Measurements from ENCODE around the gene DUOX2.
"Not testable (repeated sequence)": the region's sequence is repeated elsewhere in the genome, so short reads cannot be mapped to it uniquely, and the experiment has no call there.

The DUOX2 gene

DNA sequence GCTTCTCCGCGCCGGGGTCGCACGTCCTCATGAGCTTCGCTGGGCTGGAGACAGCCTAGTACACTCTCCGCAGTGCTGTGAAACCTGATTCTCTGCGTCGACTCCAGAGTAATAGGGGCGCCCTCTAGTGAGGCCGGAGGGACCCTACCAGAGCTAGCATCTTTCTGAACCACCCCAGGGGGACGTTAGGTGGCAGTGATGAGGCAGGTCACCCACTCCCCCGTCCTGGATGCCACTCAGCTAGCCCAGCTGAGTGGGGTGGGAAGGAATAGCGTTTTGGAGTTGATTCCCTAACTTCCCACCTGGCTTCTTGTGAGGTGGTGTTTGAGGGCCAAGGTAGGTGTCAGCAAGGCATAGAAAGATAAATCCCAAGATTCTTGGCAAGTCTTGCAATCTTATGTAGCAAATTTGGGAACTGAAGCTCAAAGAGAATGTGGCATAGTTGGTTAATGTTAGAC is 4.2 kb upstream of the DUOX2 start:
- peak; percentile 58 for DNase-seq

DNA sequence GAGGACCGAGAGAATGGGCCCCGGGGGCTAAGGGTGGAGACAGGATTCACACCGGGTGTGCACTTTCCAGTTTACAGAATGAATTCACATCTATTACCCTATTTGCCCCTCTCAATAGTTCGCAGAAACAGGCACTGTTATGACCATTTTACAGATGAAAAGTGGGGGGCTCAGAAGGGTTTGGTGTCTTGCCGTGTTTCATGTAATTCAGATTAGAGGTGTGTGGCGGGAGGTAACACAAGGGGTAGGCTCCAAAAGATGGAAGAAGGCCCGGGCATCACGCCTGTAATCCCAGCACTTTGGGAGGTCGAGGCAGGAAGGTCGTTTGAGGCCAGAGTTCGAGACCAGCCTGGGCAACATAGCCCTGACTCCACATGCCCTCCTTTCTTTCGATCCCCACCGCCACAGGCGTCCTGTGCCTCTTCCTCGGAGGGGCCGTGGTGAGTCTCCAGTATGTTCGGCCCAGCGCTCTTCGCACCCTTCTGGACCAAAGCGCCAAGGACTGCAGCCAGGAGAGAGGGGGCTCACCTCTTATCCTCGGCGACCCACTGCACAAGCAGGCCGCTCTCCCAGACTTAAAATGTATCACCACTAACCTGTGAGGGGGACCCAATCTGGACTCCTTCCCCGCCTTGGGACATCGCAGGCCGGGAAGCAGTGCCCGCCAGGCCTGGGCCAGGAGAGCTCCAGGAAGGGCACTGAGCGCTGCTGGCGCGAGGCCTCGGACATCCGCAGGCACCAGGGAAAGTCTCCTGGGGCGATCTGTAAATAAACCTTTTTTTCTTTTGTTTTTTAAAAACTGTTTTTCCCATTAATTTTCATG is 3.5 kb upstream of the DUOX2 start:
- no peak for DNase-seq

DNA sequence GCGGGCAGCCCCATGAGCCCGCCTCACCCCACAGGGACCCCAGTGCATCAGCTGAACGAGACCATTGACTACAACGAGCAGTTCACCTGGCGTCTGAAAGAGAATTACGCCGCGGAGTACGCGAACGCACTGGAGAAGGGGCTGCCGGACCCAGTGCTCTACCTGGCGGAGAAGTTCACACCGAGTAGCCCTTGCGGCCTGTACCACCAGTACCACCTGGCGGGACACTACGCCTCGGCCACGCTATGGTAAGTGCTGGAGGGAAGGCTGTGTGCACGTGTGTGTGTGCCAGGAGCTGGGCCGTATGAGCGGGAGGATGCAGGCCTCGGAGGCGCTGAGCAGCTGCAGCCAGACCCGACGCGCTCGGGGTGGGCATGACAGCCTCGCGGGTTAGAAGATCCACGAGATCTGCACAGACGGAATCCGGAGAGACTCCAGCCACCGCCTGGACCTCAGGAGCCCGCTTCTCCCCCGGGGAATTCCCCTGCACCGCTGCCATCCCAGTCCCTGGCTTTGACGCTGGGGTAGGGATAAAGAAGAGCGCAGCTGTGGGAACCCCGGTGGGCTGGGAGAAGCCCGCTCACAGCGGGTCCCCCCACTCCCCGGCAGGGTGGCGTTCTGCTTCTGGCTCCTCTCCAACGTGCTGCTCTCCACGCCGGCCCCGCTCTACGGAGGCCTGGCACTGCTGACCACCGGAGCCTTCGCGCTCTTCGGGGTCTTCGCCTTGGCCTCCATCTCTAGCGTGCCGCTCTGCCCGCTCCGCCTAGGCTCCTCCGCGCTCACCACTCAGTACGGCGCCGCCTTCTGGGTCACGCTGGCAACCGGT is 2.7 kb upstream of the DUOX2 start:
- DNase-seq = no peak

DNA sequence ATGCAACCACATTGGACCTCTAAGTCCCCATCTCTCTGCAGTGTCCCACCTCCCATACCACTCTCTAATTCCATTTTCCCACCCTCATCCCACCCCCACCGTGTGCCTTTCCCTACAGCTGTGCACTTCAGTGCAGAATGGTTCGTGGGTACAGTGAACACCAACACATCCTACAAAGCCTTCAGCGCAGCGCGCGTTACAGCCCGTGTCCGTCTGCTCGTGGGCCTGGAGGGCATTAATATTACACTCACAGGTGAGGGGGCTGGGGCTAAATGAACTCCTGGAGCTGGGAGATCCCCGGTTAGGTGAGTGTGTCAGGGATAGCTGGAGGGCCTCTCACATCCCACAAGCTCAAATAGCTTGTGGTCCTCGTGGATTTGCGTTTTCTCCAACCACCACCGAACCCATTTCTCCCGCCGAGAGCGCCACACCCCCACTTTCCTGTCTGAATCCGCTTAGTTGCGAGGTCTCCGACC is 2.1 kb upstream of the DUOX2 start:
- DNase-seq = no peak

DNA sequence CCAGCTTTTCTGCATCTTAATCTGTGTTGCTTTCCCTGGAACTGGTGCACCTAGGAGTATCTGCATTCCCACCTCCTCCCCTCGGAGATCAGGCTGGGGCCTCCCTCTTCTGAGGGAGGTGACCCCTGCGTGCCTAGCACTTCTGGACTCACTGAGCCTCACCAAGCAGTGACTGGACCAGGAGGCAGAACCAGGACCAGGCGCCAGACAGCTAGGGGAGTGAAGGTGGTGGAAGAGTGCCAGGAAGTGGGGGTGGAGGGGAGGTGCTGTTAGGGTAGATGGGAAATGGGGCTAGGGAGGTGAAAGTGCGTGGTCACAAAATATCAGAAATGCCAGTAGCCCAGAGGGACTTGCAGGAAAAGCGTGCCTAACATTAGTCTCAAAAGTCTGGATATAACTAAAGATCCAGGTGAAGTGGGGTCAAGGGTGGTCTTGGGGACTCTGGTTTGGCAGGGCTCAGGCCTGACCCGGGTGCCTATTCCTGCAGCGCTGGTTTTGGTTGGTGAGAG is 1.4 kb upstream of the DUOX2 start:
- DNase-seq = no peak

DNA sequence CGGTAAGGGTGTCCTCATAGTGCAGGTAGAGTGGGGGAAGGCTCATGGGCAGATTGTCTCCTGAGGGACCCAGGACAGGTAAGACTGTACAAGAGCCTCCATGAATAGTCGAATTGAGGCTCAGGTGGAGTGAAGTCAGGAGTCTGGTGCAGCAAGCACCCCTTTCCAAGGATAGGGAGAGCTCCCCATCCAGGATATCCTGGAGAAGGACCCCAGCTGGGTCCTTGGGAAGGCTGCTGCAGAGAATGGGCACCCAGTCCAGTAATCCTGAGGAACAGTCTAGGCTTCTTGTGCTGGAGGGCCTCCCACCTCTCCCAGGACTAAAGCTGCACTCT is 746 bp upstream of the DUOX2 start:
- no peak for DNase-seq

DNA sequence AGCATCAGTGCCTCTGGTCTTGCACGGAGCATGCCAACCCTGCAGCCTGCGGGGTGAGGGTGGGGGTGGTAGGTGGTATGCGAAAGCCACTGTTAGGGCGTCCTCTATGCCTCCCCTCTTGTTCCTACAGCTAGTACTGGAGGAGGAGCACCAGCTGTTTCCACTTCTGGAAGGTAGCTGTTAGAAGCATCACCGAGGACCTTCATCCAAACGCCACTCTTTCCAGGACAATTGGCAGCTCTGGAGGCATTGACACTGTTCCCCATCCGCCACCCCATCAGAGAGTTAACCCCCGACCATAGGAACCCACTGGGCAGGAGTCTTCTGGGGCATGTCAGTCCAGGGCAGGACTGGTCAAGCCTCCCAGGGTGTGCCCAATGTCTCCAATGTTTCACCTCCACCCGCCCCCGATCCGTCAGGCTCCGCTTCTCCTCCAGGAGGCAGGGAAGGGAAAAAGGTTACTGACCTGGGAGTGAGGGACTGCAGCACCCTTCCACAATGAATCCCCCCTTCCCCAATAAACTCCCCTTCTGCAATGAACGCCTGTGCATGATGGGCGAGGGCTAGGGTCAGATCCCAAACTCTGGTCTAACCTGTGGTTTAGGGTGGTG is 487 bp downstream of the DUOX2 start:
- no peak for DNase-seq

DNA sequence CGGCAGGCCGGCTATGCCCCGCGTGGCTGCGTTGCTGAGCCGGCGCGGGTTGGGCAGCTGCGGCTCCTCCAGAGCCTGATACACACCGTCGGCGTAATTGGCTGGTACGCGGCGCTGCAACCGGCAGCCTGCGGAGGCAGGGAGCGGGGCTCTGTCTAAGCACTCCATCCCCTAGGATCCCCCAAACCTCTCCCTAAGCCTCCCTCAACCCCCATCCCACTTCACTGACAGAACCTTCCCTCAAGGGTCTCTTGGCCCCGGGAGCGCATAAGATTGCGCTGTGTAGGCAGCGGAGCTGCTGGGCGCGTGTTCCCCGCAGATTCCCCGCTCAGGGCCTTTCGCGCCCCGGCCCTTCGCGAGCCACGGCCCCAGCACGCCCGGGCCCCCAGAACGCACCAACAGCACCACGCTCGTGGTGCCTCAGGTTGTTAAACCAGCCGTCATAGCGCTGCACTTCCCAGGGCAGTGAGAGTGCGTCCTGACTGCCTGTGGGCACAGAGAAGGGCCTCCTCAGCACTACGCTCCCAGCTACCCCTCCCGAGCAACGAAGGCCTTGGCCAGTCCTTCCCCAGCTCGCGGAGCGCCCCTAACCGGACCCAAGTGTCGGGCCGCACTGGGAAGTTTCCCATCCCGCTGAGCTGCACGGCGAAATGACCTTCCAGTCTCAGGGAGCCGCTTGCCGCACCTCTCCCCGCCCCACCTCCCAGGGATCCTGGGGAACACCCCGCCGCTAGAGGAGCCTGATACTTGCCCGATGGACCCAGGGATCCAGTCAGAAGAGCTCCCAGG is 1.2 kb downstream of the DUOX2 start:
- no peak for DNase-seq

DNA sequence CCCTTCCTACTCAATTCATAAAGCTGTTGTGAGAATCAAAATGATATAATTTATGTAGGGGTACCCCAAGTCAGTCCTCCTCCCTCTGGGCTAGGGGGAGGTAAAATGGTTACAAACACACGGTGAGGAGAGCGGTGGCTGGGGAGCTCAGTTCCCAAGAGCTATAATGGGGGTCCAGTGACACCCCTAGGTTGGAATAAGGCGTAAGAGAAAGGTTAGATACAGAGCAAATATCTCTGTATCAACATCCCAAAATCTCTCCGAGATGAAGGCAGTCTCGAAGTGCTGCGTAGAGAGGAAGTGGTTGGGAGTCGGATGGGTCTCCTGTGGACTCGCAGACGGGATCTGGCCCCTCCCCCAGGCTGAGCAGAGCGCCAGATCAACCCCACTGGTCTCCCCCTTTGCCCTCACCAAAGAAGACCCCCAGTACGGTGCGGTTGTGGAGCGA is 1.8 kb downstream of the DUOX2 start:
- no peak for DNase-seq

DNA sequence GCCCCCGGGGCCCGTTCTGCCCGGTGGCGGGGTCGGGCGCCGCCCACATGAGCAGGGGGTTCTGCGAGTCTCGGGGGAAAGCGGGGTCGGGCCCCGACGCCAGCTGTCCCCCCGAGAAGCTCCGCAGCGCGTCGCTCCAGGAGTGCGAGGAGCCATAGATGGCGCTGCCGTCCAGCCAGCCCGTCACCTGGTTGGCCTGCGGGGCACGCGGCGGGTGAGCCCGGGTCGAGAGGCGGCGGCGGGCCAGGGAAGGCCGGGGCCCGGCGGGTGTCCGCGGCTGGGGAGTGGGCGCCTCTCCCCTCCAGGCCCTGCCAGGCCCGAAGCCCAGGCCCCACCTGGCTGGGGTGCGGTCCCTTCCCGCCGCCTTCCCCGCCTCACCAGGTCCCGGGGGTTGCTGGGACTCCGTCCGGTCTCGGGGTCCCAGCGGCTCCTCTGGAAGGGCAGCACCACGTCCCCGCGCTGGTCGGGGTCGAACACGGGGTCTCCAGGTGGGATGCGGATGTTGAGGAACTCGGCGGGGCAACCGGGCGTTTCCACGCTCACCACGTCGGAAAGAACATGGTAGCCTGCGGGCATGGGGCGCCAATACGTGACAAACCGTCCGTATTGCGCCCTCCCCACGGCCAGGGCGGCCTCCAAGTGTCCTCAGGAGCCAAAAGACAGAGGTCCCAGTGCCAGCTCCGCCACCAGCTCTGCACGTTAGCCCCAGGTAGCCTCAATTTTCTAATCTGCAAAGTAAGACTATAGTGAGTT is 2.4 kb downstream of the DUOX2 start:
- DNase-seq = no peak

GRCh38 chr15:45110256-45110820 is 3.6 kb downstream of the DUOX2 start:
- no peak for DNase-seq

DNA sequence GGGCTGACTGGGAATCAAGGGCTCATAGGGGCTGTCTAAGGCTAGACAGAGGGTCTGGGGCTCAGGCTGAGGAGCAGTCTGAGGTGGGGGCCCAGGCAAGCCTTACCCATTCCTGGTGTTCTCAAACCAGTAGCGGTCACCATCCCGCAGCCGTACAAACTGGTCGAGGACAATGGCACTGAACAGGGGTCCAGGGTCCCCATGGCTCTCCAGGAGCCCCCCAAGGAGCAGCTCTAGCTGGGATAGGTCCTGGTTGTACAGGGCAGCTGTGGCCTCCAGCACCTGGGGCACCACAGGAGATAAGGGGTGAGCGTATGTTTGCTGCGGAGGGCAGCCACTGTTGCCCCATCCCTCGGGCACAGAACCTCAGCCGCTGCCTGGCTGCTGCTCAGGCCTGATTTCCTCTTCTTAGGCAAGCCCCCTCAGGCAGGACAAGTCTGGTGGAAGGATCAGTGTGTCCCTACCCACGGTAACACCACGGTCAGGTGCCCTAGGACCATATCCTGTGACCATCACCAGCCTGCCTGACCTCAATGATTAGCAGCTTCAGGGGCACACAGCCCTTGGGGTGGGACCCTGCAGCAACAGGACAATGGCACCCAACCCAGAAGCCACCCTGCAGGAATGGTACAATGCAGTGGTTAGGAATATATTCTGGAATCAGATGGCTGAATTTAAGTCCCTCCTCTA is 5.9 kb downstream of the DUOX2 start:
- no peak for DNase-seq

DNA sequence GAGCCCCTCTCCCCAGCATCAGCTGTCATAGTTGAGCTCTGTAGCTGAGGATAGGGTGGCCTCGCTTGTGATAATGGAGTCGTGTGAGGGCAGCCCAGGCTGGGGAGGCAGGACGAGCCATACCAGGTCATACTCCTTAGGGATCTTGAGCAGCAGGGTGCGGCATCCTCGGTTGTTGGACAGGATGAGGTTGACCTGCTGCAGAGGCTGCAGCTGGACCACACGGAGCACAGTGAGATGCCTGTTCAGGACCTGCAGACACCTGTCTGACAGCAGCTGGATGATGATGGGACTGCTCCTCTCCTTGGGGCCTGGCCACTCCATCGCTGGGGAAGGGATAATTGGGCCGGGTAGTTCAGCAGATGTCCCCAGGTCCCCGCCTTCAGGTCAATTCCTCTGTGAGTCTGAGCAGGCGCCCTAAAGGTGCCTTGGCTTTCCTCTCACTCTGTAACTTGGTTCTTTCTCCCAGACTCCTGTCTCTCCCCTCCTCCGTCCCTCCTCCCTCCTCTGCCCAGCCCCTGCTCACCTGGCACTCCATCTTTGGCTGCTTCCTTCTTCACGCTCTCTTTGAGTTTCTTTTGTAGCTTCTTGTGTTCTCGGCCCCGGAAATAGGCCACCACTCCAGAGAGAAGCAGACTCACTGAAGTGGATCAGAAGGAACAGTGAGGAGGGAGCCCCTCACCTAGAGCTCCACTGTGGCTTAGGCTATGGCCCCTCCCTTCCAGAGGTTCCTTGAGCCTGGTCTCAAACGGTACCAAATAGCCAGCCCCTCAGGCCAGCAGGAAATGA is 7.8 kb downstream of the DUOX2 start:
- DNase-seq = no peak

DNA sequence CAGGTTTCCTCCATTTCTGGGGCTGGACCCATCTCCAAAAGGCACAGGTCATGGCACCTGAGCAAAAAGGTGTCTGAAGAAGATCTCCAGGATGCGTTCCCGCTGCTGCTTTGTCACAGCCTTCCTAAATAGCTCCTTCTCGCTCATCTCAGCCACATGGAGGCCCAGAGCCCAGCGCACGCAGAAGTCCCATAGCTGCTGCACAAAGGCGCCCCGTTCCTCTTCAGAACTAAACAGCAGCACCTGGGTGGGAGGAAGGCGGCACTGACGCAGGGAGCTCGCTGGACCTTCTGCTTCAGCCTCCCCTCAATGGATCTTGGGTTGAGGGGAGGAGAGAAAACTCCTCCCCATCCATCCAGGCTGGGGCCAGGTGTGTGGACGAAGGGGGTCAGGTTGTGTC is 8.4 kb downstream of the DUOX2 start:
- no peak for DNase-seq

GRCh38 chr15:45104170-45104569 is 9.8 kb downstream of the DUOX2 start:
- not testable (repeated sequence) for DNase-seq

DNA sequence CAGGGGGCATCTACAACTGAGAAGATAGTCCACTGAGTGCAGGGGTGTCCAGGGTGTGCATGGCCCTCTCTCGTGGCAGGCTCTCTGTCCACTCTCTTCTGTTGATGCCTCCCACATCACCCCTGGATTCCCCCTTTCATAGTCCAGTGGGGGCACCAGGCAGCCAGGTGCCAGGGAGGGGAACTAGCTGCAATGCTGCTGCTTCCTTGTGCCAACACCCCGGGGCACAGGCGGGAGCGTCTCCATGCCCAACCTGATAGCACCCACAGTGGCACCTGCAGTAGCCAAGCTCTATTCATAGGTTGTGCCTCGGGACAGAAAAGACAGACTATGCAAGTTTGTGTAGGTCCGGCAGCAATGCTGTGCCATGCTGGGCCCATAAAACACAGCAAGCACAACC is 11.7 kb downstream of the DUOX2 start:
- no peak for DNase-seq

DNA sequence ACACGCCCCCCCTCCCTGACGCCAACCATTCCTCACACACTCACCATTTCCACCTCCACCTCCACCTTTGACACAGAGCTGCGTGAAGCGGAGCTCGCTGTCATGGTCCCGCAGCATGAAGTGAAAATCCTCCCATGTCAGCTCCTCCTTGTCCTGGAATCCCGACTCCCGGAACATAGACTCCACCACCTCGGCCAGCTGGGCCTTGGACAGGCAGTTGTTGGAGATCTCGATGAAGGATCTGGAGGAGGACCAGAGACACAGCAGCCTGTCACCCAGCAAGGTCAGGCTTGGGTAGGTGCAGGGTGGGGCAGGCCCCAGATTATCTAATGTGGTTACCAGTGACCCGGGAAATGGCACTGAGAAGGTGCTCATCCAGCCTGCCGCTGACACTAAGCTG is 12.2 kb downstream of the DUOX2 start:
- DNase-seq = no peak

GRCh38 chr15:45100884-45101625 is 12.9 kb downstream of the DUOX2 start:
- no peak for DNase-seq

- no peak for DNase-seq
Measured at GRCh38 chr15:45099549-45100165, 14.3 kb downstream of the DUOX2 start.
